ENCODE measurements around the gene PPHLN1.
"Not testable (repeated sequence)": the region's sequence is repeated elsewhere in the genome, so short reads cannot be mapped to it uniquely, and the experiment has no call there.

Gene PPHLN1

DNA sequence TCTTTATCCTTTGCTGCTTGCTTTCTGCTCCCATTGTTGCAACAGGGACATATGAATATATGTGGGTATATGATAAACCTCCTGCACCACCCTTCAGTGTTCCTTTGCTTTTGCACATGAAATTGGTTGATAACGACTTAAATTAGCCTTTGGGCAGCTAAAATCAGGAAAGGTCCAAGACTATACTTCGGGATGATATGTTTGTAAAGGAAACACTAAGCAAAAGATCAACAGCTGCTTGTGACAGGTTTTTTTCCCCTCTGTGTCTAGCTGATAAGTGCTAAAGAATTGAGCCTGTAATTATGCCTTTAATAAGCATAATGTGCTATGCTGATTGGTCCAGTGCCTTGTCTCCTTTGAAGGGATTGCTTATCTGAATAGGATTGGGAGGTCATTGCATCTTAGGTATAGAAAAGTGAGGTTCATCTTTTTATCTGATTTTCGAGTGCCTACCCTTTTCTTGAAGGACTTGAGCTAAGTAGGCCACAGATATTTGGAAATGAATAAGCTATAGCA lies 59.4 kb downstream of the PPHLN1 start:
- Histone ChIP-seq H3K9ac (ENCODE audit: low read length) (no peak overlapping the region), H3K36me3 (ENCODE audit: control insufficient read depth, insufficient read depth, low read length) (no peaks in the 10 kb centered on the region), H3K4me3 (ENCODE audit: low read length) (no peak overlapping the region)

DNA sequence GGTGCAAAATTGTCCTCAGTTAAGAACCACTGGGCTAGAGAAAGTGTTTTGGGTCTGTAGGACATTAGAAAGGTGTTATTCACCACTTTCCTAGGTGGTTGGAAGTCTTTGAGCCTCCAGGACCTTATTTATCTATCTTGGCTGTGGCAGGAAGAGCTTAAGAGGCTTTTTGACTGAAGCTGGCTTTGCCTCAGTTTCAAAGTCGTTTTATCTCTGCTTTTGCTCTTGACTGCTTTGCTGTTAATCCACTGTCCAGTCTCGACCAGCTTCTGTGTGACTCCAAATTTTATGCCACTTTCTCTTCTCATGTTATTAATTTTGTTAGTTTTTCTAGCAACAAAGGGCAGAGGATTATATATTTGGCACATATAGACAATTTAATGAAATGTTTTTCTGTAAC lies 60.3 kb downstream of the PPHLN1 start:
- no peaks in the 10 kb centered on the region for H3K36me3 ChIP-seq (ENCODE audit: control insufficient read depth, insufficient read depth, low read length)
- no peaks in the 10 kb centered on the region for H3K27me3 ChIP-seq (ENCODE audit: control insufficient read depth, insufficient read depth, low read length)
- H3K4me3 ChIP-seq (ENCODE audit: low read length): no peak overlapping the region
- no peak overlapping the region for H3K9ac ChIP-seq (ENCODE audit: low read length)
- H3K4me1 ChIP-seq (ENCODE audit: control insufficient read depth, insufficient read depth, low read length): peaks cover 6% of the 10 kb centered on the region
- no peaks in the 10 kb centered on the region for H3K9me3 ChIP-seq (ENCODE audit: control insufficient read depth, low read length)

More for the DNA sequence above, 59.4 kb downstream of the PPHLN1 start:
- H3K9me3 ChIP-seq (ENCODE audit: control insufficient read depth, low read length): no peaks in the 10 kb centered on the region
- no peaks in the 10 kb centered on the region for H3K27me3 ChIP-seq (ENCODE audit: control insufficient read depth, insufficient read depth, low read length)
- peaks cover 6% of the 10 kb centered on the region for H3K4me1 ChIP-seq (ENCODE audit: control insufficient read depth, insufficient read depth, low read length)

DNA sequence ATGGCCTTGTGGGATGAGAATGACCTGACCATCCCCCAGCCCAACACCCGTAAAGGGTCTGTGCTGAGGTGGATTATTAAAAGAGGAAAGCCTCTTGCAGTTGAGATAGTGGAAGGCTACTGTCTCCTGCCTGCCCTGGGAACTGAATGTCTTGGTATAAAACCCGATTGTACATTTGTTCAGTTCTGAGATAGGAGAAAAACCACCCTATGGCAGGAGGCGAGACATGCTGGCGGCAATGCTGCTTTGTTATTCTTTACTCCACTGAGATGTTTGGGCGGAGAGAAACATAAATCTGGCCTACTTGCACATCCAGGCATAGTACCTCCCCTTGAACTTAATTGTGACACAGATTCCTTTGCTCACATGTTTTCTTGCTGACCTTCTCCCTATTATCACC lies 62.1 kb downstream of the PPHLN1 start:
- H3K4me1 ChIP-seq (ENCODE audit: control insufficient read depth, insufficient read depth, low read length); H3K36me3 ChIP-seq (ENCODE audit: control insufficient read depth, insufficient read depth, low read length); H3K4me3 ChIP-seq (ENCODE audit: low read length); H3K9me3 ChIP-seq (ENCODE audit: control insufficient read depth, low read length); H3K27me3 ChIP-seq (ENCODE audit: control insufficient read depth, insufficient read depth, low read length); H3K9ac ChIP-seq (ENCODE audit: low read length): not testable (repeated sequence)

DNA sequence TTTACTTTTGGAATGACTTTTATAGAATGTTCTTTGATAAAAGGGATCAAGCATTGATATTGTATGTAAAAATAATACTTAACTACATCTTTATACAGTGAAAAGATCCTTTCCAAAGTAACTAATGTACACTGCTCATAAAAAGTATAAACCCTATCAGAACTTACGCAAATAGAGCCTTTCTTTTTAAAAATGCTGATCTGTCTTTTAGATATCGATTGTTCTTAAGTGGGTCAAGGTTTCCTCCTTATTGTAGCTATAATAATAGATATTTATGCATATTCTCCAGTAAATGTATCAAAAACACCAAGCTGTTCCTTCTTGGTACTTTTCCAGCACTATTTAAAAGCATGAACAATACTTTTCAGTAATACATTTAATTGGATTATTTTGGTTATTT lies 68.5 kb downstream of the PPHLN1 start:
- Histone ChIP-seq H3K4me3 (ENCODE audit: low read length) (no peak overlapping the region), H3K27me3 (ENCODE audit: control insufficient read depth, insufficient read depth, low read length) (no peaks in the 10 kb centered on the region), H3K9me3 (ENCODE audit: control insufficient read depth, low read length) (no peaks in the 10 kb centered on the region), H3K4me1 (ENCODE audit: control insufficient read depth, insufficient read depth, low read length) (no peaks in the 10 kb centered on the region), H3K9ac (ENCODE audit: low read length) (no peak overlapping the region), H3K36me3 (ENCODE audit: control insufficient read depth, insufficient read depth, low read length) (no peaks in the 10 kb centered on the region)

DNA sequence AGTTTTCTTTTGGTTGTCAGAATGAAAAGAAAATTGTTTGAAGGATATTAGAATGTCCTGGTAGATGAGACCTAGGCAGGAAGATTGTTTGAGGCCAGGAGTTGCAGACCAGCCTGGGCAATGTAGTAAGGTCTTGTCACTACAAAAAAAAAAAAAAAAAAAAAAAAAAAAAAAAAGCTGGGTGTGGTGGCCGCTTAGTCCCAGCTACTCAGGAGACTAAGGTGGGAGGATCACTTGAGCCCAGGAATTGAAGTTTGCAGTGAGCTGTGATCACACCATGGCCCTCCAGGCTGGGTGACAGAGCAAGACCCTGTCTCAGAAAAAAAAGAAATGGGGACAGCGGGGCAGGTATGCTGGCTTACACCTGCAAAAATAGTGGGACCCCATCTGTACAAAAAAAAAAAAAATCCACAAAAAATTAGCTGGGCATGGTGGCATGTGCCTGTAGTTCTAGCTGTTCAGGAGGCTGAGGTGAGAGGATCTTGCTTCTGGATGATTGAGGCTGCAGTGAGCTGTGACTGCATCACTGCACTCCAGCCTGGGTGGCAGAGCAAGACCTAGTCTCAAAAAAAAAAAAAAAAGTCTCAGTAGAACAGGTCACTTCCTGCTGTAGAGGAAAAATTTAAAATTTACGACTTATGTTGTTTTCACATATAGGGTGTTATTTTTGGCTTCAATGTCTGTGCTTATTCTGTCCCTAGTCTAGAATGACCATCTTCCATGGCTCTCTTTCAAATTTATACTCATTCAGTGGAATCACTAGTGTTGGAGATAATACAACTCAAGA lies 70.7 kb downstream of the PPHLN1 start:
- Histone ChIP-seq H3K27me3 (ENCODE audit: control insufficient read depth, insufficient read depth, low read length) (no peaks in the 10 kb centered on the region), H3K9me3 (ENCODE audit: control insufficient read depth, low read length) (no peaks in the 10 kb centered on the region), H3K36me3 (ENCODE audit: control insufficient read depth, insufficient read depth, low read length) (no peaks in the 10 kb centered on the region), H3K4me1 (ENCODE audit: control insufficient read depth, insufficient read depth, low read length) (no peaks in the 10 kb centered on the region), H3K4me3 (ENCODE audit: low read length) (no peak overlapping the region), H3K9ac (ENCODE audit: low read length) (no peak overlapping the region)

DNA sequence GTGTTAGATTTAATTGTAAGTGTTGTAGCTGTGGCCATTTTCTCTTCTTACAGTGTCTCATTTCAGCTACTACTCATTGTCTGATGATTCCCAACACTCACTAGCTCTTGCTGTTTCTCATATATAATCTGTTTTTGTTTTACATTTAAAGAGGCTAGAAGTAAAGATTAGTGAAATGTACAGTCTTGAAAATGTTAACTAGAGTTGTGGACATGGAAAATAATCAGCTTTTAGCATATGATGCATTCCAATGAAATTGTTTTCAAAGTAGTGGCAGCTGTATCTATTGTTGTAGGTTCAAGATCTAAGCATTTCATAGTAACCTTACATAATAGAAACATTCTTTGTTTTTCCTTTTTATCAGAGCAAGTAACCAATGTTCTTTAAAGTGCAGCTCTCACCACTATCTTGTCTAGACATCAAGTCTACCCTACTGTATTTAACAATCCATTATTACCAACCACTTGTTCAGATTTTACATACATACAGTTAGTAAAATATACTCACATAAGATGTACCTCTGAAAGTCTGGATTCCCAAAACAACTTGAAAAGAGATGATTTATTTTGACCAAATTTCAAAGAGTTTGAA lies 76.9 kb downstream of the PPHLN1 start:
- no peak overlapping the region for H3K9ac ChIP-seq (ENCODE audit: low read length)
- H3K4me3 ChIP-seq (ENCODE audit: low read length): no peak overlapping the region
- no peaks in the 10 kb centered on the region for H3K9me3 ChIP-seq (ENCODE audit: control insufficient read depth, low read length)
- H3K27me3 ChIP-seq (ENCODE audit: control insufficient read depth, insufficient read depth, low read length): no peaks in the 10 kb centered on the region
- H3K4me1 ChIP-seq (ENCODE audit: control insufficient read depth, insufficient read depth, low read length): no peaks in the 10 kb centered on the region
- H3K36me3 ChIP-seq (ENCODE audit: control insufficient read depth, insufficient read depth, low read length): no peaks in the 10 kb centered on the region

DNA sequence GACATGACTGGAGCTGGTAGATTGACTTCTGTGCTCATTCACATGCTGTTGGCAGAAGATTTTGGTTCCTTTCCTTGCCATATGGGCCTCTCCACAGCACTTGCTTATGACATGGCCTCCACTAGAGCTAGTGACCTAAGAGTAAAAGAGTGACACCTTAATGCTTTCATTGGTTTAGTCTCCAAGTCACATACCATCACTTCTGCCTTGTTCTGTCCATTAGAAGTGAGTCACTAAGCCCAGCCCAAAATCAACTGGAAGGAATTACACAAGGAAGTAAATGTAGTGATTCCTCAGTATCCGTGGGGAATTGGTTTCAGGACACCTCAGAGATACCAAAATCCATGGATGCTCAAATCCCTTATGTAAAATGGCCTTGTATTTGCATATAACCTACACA lies 81.3 kb downstream of the PPHLN1 start:
- Histone ChIP-seq H3K4me3 (ENCODE audit: low read length) (no peak overlapping the region), H3K9ac (ENCODE audit: low read length) (no peak overlapping the region), H3K4me1 (ENCODE audit: control insufficient read depth, insufficient read depth, low read length) (no peaks in the 10 kb centered on the region), H3K27me3 (ENCODE audit: control insufficient read depth, insufficient read depth, low read length) (no peaks in the 10 kb centered on the region), H3K9me3 (ENCODE audit: control insufficient read depth, low read length) (no peaks in the 10 kb centered on the region), H3K36me3 (ENCODE audit: control insufficient read depth, insufficient read depth, low read length) (no peaks in the 10 kb centered on the region)

DNA sequence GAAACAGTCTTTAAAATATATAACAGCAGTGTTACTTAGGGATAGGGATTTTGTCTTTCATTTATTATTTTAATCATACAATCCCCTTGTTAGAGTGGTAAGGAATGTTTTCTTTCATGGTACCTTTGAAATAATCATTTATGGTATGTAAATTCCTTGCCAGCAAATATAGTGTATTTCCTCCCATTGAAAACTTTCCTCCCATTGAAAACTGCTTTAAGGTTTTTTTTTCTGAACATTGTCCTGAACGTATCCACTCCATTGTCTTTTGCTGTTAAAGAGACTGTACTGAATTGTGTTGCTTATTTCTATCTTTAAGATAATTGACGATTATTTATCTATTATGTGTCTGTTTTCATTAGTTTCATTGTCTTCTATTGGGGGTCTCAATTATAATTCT lies 83.5 kb downstream of the PPHLN1 start:
- Histone ChIP-seq H3K36me3 (ENCODE audit: control insufficient read depth, insufficient read depth, low read length) (no peaks in the 10 kb centered on the region), H3K4me3 (ENCODE audit: low read length) (no peak overlapping the region), H3K9me3 (ENCODE audit: control insufficient read depth, low read length) (no peaks in the 10 kb centered on the region), H3K9ac (ENCODE audit: low read length) (no peak overlapping the region), H3K4me1 (ENCODE audit: control insufficient read depth, insufficient read depth, low read length) (no peaks in the 10 kb centered on the region), H3K27me3 (ENCODE audit: control insufficient read depth, insufficient read depth, low read length) (no peaks in the 10 kb centered on the region)

DNA sequence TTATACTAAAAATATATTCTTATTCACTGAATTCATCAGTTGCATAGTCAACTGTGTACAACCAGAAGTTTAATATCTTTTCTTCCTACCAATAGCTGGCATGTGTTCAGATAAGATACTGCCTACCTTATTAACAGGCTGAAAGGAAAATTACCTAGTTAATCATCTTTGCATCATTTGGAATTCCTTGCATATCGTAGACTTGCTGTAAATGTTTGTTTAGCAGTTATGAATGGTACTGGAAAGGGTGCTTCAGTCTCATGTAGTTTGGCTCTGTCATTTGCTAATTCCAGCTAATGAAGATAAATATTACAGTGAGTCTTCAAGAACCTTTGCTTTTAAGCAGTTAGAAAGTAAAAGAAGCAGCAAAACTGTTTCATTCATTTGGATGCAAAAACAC lies 84.4 kb downstream of the PPHLN1 start:
- Histone ChIP-seq H3K4me3 (ENCODE audit: low read length) (no peak overlapping the region), H3K9ac (ENCODE audit: low read length) (no peak overlapping the region), H3K27me3 (ENCODE audit: control insufficient read depth, insufficient read depth, low read length) (no peaks in the 10 kb centered on the region), H3K36me3 (ENCODE audit: control insufficient read depth, insufficient read depth, low read length) (no peaks in the 10 kb centered on the region), H3K9me3 (ENCODE audit: control insufficient read depth, low read length) (no peaks in the 10 kb centered on the region), H3K4me1 (ENCODE audit: control insufficient read depth, insufficient read depth, low read length) (no peaks in the 10 kb centered on the region)

DNA sequence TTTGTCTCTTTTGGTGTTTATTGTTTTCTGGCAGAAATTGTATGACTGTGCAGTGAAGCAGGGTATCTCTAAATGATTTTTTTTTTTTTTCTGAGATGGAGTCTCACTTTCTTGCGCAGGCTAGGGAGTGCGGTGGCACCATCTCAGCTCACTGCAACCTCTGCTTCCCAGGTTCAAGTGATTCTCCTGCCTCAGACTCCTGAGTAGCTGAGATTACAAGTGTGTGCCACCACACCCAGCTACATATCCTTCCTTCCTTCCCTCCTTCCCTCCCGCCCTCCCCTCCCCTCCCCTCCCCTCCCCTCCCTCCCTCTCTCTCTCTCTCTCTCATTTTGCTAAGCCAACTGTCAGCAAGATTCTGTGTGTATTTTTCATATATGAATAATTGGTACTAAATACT lies 94.4 kb downstream of the PPHLN1 start:
- Histone ChIP-seq H3K36me3 (ENCODE audit: control insufficient read depth, insufficient read depth, low read length) (no peaks in the 10 kb centered on the region), H3K4me1 (ENCODE audit: control insufficient read depth, insufficient read depth, low read length) (no peaks in the 10 kb centered on the region), H3K9ac (ENCODE audit: low read length) (no peak overlapping the region), H3K27me3 (ENCODE audit: control insufficient read depth, insufficient read depth, low read length) (no peaks in the 10 kb centered on the region), H3K9me3 (ENCODE audit: control insufficient read depth, low read length) (no peaks in the 10 kb centered on the region), H3K4me3 (ENCODE audit: low read length) (no peak overlapping the region)

DNA sequence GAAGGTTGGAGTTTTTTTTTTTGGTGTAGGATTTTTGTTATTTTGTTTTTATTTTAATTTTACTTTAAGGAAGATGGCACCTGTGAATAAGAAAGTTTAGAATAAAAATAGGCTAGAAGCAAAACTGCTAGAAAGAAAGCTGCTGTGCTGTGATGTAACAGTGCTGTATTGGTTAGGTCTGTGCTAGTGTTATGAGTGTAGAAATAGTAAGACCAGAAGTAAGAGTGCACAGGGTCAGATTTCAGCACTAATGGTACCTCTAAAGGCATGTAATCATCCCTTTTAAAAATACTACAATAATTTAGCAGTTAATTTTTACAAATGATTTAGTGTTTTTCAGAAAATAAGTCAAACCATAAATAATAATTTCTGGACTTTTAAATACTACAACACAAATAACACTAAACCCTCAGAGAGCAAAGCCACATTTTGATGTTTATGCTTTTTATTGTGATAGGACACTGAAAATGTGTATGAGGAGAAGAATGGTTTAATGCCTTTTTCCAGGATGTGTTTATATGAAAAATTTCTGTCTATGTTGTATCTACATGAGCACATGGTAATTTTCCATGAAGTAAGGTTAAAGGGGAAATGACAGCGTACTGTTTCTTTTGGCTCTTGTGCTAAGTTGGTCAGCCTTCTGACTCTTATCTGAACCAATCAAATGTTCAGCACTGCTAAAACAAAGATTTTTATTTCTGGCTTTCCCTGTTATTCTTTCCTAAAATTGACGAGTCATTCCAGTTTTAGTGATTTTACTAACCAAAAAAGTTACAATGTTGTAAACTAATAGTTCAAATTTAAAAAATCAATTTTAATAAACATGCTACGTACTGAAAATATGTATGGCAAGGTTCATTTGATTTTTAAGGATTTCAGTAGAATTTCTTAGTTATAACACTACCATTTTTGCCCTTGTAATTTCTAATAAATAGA lies 96.1 kb downstream of the PPHLN1 start:
- H3K9me3 ChIP-seq (ENCODE audit: control insufficient read depth, low read length): no peaks in the 10 kb centered on the region
- H3K9ac ChIP-seq (ENCODE audit: low read length): no peak overlapping the region
- no peaks in the 10 kb centered on the region for H3K27me3 ChIP-seq (ENCODE audit: control insufficient read depth, insufficient read depth, low read length)
- no peak overlapping the region for H3K4me3 ChIP-seq (ENCODE audit: low read length)
- H3K4me1 ChIP-seq (ENCODE audit: control insufficient read depth, insufficient read depth, low read length): no peaks in the 10 kb centered on the region
- no peaks in the 10 kb centered on the region for H3K36me3 ChIP-seq (ENCODE audit: control insufficient read depth, insufficient read depth, low read length)

DNA sequence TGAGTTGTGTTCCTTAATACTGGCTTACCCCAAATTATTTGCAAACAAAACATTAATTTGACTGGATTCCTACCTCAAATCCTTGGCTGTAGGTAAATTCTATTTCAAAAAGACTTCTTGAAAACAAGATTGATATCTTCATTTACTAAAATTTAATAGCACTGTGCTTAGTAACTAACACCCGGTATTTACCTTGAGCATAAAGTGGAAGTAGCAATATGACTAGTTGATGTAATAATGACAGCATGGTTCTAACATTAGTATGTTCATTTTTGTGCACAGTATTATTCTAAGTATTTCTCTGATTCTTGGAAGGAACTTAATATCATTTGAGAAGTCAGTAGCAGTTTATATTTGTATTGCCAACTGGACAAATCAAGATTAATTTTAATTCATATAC lies 96.8 kb downstream of the PPHLN1 start:
- H3K4me3 ChIP-seq (ENCODE audit: low read length): no peak overlapping the region
- H3K9ac ChIP-seq (ENCODE audit: low read length): no peak overlapping the region
- no peaks in the 10 kb centered on the region for H3K9me3 ChIP-seq (ENCODE audit: control insufficient read depth, low read length)
- no peaks in the 10 kb centered on the region for H3K36me3 ChIP-seq (ENCODE audit: control insufficient read depth, insufficient read depth, low read length)
- no peaks in the 10 kb centered on the region for H3K27me3 ChIP-seq (ENCODE audit: control insufficient read depth, insufficient read depth, low read length)
- no peaks in the 10 kb centered on the region for H3K4me1 ChIP-seq (ENCODE audit: control insufficient read depth, insufficient read depth, low read length)

All from mucosa of stomach (tissue), 1 donor.